ENCODE data around the gene MEGF6.

Gene MEGF6

GRCh38 chr1:3570066-3570986 lies 41.0 kb downstream of the MEGF6 start:
- no peak for DNase-seq

DNA sequence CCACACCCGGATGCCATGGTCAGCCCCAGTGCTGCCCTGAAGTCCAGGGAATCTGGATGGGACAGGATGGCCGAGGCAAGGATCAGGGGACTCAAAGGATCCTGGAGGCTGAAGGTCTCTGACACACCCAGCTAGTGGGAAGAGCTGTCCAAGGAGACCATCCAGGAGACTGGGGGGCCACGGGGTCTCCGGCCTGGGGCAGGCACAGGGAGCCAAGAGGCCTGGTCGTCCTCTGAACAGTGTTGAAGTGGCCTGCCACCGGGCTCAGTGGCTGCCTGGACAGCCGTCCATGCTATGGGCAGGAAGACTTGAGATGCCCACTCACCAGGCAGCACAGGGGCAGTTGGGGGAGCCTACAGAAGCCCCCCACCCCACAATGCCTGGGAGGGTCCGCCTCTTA lies 41.9 kb downstream of the MEGF6 start:
- no peak for DNase-seq

DNA sequence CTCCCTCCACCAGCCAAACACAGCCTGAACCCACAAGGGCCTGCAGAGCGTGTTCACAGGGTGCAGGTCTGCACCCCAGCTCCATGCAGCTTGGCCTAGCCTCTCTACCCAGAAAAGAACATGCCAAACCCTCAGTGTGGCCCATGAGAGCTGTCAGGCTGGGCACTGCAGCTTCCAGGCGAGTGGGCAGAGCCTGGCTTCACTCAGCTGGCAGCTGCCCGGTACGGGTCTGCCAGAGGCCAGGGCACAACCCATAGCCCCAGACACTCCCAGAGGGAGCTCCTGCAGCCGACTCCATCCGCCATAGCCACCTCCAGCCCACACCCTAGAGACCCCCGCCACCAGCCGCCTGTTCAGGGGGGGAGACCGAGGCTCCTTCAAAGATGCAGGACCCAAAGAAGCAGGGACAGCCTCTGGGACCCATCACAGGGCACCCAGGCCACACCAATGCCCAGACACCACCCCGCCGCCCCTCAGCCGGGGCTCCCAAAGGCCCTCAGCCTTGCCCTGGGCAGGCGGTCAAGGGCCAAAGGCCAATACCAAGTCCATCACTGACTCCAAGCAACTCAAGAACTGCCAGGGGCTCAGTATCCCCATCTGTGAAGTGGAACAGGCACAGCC lies 42.4 kb downstream of the MEGF6 start:
- DNase-seq = no peak

- no peak for DNase-seq
These were observed 44.1 kb downstream of the MEGF6 start for GRCh38 chr1:3566951-3567804.

DNA sequence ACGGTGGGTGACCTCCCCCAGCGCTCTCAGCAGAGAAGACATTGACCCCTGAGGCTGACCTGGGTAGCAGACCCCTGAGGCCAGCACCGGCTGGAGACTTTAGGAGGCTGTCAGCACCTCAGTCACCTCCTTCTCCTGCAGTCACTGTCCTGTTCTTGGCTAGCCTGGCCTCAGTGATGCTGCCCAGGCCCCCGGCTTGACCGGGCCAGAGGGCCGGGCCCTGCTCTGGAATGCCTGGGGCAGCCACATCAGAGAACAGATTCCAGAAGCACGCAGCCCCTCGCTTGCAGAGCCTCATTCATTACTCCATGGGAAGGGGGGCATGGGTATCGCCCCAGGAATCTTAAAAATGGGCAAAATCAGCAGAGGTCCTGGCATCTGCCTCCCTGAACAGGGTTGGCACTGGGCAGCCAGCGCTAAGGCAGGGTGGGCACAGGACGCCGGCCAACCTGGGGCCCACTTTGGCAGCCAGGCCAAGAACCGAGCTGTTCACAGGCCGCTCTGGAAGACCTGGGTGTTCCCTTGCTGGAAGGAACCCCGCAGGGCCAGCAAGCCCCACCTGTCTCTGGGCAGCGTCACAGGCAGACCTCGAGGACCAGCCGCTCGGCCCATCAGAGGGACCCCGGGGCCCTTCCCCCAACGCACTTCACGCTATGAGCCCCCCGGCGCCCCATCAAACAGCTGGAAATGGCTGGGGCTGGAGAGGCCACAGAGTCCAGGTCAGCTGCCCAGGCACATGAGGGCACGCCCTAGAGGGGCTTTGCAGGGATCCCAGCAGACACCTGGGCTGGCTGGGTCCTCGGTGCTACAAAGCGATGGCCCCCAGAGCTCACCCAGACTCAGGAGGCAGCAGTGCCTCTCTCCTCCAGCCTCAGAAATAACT lies 45.1 kb downstream of the MEGF6 start:
- no peak for DNase-seq

DNA sequence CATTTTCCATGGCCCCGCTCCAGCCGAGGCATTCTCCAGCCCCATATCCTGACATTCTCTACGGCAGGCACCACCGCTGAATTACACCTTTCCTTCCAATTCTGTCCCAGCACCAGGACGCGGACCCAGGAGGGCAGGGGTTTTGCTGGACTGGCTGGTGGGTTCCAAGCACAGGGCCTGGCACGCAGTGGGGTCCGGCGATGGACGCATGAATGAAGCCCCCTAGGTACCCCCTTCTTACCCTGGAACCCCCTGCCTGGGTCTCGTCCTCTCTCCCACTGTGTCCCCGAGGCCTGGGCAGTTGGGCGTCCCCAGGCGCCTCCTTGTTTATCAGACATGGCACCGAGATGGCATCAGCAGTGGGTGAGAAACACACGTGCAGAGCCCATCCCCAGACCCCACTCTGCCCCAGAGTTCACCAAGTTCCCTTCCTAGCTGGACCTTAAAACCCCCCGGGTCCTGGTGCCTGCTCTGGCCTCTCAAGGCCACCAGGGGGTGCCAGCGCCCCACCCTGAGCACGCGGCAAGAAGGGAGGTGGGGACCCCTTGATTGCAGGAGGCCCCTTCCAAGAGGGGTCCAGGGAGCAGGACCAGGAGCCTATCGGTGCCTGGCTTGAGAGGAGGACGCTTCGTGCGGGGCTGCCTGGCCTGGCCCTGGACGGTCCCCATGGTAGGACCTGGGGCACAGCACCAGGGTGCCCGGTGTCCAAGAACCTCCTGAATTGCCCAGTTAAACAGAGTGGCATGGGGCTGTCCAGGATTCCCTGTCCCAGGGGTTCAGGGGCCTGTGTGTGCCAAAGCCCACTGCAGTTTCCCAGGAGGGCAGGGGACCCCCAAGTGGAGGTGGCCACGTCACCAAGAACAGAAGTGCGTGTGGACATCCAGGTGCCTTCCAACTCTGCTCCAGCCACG lies 46.1 kb downstream of the MEGF6 start:
- DNase-seq = no peak

DNA sequence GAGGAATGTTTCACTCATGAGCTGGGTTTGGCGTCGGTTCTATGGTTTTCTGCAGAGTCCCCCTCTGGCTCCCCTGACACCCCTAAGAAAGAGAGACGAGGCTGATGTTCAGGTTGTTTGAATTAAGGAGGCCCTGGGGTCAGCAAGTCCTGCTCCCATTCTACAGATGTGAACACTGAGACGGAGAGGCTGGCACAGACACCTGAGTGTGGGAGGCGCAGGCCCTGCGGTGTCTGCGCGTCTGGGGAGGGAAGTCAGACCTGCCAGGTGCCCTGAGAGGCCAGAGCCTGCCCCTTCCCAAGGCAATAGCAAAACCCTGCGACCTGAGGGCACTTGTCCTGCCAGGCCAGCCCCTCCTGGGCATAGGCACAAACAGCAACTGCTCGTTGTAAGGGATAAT lies 47.7 kb downstream of the MEGF6 start:
- DNase-seq = no peak

GRCh38 chr1:3563125-3563524 lies 48.2 kb downstream of the MEGF6 start:
- DNase-seq = no peak

DNA sequence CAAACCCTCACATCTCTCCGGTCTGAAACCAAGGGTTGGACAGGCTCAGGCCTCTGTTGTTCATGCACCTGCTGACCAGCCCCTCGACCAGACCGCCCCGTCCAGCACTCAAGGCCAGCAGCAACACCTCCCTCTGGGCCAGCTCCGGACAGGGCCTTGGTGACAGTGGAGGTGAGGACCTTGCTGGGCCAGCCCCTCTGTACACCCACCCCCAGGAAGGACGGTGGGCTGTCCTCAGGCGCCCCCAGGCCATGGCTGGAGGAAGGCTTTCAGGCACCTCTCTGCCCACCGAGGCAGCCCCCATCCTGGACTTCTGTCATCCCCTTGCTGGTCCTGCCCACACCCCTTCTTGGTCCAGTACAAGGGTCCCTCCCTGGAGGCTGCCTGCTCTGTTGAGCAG lies 48.6 kb downstream of the MEGF6 start:
- no peak for DNase-seq

GRCh38 chr1:3561702-3562101 lies 49.6 kb downstream of the MEGF6 start:
- DNase-seq = no peak

DNA sequence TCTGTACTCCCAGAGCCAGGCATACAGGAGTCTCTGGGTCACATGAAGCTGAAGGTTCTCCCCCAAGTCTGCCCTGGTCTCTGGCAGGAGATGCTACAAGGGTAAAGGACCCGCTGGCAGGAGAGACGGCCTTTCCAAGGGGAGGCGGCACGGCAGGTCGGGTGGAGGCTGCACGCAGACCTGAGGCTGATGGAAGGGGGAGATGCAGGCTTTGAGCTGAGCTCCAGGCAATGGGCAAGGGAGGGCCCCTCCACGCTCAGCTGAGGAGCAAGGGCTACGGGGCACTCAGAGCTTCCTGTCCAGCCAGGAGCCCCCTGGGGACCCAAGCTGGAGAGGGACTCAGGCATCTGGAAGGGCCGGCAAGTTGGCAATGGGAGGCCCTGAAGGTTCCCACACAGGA lies 50.3 kb downstream of the MEGF6 start:
- no peak for DNase-seq

GRCh38 chr1:3560251-3560871 lies 50.9 kb downstream of the MEGF6 start:
- no peak for DNase-seq

GRCh38 chr1:3558036-3558726 lies 53.1 kb downstream of the MEGF6 start:
- no peak for DNase-seq

DNA sequence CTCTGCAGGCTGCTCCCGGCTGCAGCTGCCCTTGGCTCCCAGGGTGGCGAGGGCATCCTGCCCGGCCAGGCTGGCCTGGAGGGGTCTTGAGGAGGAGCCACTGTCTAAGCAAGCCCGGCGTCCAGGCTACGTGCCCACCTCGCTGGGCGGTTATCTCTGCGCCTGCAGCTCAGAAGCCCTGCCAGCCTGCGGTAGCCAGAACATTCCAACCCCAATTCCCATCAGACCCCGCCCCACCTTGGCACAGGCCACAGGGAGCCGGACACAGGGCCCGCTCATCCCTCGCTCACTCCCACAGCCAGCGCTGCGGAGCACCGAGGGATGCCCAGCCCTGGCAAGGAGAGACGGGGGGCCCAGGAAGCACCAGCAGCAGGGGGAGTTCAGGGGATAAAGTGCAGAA lies 53.9 kb downstream of the MEGF6 start:
- DNase-seq = no peak

- no peak for DNase-seq
These were observed 55.0 kb downstream of the MEGF6 start for GRCh38 chr1:3556336-3556735.

DNA sequence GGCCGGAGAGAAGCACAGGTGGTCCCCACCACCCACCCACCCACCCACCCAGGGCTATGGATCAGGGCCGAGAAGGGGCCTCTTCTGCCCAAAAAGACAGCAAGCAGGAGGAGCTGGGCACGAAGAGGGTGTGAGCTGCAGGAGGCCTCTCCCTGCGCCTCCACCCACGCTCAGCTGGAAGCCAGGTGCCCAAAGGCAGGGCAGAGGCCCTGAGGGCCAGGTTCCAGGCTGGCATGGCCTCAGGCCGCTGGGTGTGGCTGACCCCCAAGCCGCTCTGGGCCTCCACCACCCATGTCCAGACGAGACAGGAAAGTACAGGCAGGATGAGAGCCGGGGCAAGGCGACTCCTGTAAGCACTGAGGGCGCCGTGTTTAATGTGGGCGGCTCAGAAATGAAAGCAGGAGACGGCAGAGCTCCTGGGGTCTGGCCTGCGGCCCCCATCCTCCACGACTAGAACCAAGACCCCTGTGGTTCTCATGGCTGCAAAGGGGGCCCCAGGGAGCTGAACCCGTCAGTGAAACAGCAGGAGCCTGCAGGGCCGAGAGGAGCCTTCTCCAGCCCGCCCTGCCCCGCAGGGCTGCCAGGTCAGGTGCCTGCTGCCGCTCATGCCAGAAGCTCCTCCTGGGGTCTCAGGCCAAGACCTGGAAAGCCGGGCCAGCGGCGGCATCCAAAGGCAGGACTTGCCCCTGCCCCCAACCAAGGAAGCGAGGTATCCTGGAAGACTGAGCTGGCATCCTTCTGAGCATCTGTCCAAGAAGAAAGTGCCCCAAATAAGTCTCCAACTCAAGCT lies 56.0 kb downstream of the MEGF6 start:
- DNase-seq = no peak

GRCh38 chr1:3553940-3554223 lies 57.4 kb downstream of the MEGF6 start:
- DNase-seq = no peak

DNA sequence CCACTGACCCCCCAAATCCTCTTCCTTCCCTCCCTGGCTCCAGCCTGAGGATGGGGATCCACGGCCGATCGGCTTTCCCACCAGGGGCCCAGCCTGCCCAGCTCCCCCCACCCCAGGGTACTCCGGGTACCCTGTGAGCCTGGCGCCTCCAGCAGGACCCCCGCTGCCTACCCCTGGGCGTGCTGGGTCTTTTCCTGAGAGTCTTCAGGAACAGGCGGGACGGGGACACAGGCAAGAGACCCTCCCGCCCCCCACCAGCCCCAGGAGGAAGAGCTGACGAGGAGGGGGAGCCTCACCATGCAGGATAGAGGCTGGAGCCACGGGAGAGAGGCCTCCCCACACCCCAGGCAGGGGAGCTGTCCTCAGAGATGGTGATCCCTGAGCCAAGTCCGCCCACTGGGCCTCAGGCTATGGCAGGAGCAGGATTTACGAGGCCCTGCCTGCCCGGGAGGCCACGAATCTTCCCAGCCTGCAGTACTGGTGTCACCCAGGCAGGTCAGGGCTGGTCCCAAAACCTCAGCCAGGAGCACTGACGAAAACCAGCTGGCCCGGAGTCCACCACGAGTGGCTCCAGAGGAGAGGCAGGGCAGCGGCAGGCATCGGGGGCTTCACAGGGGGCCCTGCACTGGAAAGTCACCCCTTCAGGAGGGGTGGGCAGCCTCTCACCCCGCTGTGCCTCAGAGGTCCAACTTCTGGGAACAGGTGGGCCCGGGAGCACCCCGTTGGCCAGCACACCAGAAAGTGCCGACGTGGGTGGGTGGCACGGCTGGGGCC lies 58.0 kb downstream of the MEGF6 start:
- DNase-seq = no peak

DNA sequence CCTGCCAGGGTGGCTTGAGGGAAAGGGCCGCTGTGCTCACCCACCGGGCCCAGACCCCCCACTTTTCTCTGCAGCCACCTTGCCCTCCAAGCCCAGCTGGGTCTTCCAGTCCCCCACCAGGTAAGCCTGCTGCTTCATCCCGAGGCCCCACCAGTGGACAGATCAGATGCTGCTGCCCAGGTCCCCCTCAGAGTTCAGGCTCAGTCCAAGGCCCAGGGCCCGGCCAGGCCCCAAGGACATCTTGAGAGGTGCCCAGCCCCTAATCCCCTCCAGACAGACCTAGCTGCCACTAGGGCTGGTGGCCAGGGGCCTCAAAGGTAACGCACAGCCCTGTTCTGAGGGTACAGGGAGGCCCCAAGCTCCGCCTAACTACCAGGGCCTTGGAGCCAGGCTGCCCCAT lies 58.6 kb downstream of the MEGF6 start:
- DNase-seq = no peak

Measured in NCI-H526 treated with DMSO at 0.1 percent for 48 hours (cell line).